Esophagus (tissue), 2 donors: Measurements from ENCODE around the gene OR52M1. TPM values are rescaled to one million over a fixed set of nuclear protein-coding genes. Genes with fewer than 3 reads are reported as not detected.

Experiments
- H3K27ac ChIP-seq, 2 donors: one replicate each; pipeline ENCODE4 v1.5.1; 2013; ENCODE audit warnings: low read depth in 2 of 2, mild to moderate bottlenecking in 2 of 2, inconsistent platforms in 1 of 2, low read length in 1 of 2, moderate library complexity in 1 of 2
- H3K27me3 ChIP-seq, 2 donors: one replicate each; pipeline ENCODE4 v1.6.1; 2013; ENCODE audit warnings: low read length in 2 of 2, control low read depth in 1 of 2, mild to moderate bottlenecking in 1 of 2; ENCODE audit not compliant: insufficient read depth in 2 of 2, control insufficient read depth in 1 of 2
- H3K36me3 ChIP-seq, 2 donors: one replicate each; pipeline ENCODE4 v1.6.1; 2013; ENCODE audit warnings: low read length in 1 of 2; ENCODE audit not compliant: control insufficient read depth in 2 of 2, insufficient read depth in 2 of 2
- H3K4me1 ChIP-seq, 2 donors: one replicate each; pipeline ENCODE4 v1.6.1; 2013; ENCODE audit warnings: low read length in 1 of 2; ENCODE audit not compliant: control insufficient read depth in 2 of 2, insufficient read depth in 2 of 2
- H3K4me3 ChIP-seq, 2 donors: one replicate each; pipeline ENCODE4 v1.5.1; 2013; ENCODE audit warnings: low read length in 2 of 2, mild to moderate bottlenecking in 2 of 2, low read depth in 1 of 2, moderate library complexity in 1 of 2
- H3K9me3 ChIP-seq, 2 donors: one replicate each; pipeline ENCODE4 v1.6.1; 2013; ENCODE audit warnings: mild to moderate bottlenecking in 2 of 2, low read depth in 1 of 2, low read length in 1 of 2, moderate library complexity in 1 of 2; ENCODE audit not compliant: control insufficient read depth in 2 of 2, insufficient read depth in 1 of 2
- WGBS, 2 donors: extraction: QIAGEN DNeasy Blood & Tissue Kit; methylation state at CpG; one replicate each; pipeline ENCODE4 v1.1.7; 2013; 5-methylcytosine and 5-hydroxymethylcytosine counted together
- polyA plus RNA-seq, 2 donors: library from polyadenylated mRNA; stranded (reverse); fragments of 200-250 nt; gene quantifications; one replicate each; pipeline ENCODE4 v1.2.3, GENCODE V29; 2013
- donor health status: healthy with polysubstance abuse.
- donor health status: Bipolar disorder and iron deficiency.

The OR52M1 gene
- polyA plus RNA-seq, 2 donors = not detected

DNA sequence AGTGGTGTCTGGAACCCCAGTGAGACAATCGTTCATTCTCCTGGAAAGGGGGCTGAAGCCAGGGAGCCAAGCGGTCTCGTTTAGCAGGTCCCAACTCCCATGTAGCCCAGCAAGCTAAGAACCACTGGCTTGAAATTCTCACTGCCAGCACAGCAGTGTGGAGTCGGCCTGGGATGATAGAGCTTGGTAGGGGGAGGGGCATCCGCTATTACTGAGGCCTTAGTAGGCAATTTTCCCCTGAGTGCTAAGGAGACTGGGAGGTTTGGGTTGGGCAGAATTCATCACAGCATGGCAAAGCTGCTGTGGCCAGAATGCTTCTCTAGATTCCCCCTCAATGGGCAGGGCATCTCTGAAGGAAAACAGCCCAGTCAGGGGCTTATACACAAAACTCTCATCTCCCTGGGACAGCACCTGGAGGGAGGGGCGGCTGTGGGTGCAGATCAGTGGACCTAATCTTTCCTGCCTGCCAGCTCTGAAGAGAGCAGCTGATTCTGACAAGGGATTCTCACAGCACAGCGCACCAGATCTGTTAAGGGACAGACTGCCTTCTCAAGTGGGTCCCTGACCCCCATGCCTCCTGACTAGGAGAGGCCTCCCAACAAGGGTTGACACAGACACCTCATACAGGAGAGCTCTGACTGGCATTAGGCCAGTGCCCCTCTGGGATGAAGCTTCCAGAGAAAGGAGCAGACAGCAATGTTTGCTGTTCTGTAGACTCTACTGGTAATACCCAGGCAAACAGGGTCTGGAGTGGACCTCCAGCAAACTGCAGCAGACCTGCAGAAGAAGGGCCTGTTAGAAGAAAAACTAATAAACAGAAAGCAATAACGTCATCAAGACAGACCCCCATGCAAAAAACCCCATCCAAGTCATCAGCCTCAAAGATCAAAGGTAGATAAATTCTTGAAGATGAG lies 14.8 kb downstream of the OR52M1 start:
- H3K27ac ChIP-seq = no peak overlapping the region

DNA sequence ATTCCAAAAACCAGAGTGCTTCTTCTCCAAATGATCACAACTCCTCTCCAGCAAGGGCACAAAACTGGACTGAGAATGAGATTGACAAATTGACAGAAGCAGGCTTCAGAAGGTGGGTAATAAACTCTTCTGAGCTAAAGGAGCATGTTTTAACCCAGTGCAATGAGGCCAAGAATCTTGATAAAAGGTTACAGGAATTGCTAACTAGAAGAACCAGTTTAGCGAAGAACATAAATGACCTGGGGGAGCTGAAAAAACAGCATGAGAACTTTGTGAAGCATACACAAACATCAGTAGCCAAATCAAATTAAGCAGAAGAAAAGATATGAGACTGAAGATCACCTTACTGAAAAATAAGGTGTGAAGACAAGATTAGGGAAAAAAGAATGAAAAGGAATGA lies 15.5 kb downstream of the OR52M1 start:
- Histone ChIP-seq H3K36me3 (no peaks in the 10 kb centered on the region), H3K27me3 (no peaks in the 10 kb centered on the region), H3K9me3 (no peaks in the 10 kb centered on the region), H3K27ac (no peak overlapping the region), H3K4me1 (peaks cover 6 to 9% of the 10 kb centered on the region in 2 donors), H3K4me3 (no peak overlapping the region)
- 58 to 62% methylated on average over 1 of the region's 1 CpG for WGBS, 2 donors

More for the DNA sequence above, 14.8 kb downstream of the OR52M1 start:
- Histone ChIP-seq H3K4me3 (no peak overlapping the region), H3K4me1 (peaks cover 6 to 9% of the 10 kb centered on the region in 2 donors), H3K36me3 (no peaks in the 10 kb centered on the region), H3K9me3 (no peaks in the 10 kb centered on the region), H3K27me3 (no peaks in the 10 kb centered on the region)
- WGBS, 2 donors = 57 to 68% methylated on average over 8 of the region's 8 CpGs

- WGBS, 2 donors = 91% methylated on average over 3 of the region's 3 CpGs
- H3K36me3 ChIP-seq = no peaks in the 10 kb centered on the region
- no peaks in the 10 kb centered on the region for H3K4me1 ChIP-seq
- no peaks in the 10 kb centered on the region for H3K27me3 ChIP-seq
- no peak overlapping the region for H3K27ac ChIP-seq
- H3K9me3 ChIP-seq = no peaks in the 10 kb centered on the region
- no peak overlapping the region for H3K4me3 ChIP-seq
Observed at GRCh38 chr11:4565371-4565770, 20.4 kb downstream of the OR52M1 start.

DNA sequence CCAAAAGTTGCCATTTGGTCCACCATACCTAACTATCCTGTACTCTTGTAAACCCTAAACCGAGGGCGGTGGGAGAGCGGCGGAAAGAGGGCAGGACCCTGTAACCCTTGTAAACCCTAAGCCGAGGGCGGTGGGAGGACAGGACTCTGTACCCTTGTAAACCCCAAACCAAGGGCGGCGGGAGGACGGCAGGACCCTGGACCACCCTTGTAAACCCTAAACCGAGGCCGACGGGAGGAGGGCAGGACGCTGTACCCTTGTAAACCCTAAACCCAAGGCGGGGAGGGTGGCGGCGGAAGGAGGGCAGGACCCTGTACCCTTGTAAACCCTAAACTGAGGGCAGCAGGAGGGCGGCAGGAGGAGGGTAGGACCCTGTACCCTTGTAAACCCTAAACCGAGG lies 24.1 kb downstream of the OR52M1 start:
- H3K9me3 ChIP-seq = no peaks in the 10 kb centered on the region
- 92 to 95% methylated on average over 18 of the region's 18 CpGs for WGBS, 2 donors

GRCh38 chr11:4576880-4577279 lies 31.9 kb downstream of the OR52M1 start:
- no peak overlapping the region for H3K27ac ChIP-seq
- WGBS, 2 donors = 66 to 75% methylated on average over 3 of the region's 3 CpGs
- no peaks in the 10 kb centered on the region for H3K9me3 ChIP-seq
- no peak overlapping the region for H3K4me3 ChIP-seq
- H3K4me1 ChIP-seq = no peaks in the 10 kb centered on the region
- H3K36me3 ChIP-seq = no peaks in the 10 kb centered on the region
- no peaks in the 10 kb centered on the region for H3K27me3 ChIP-seq

More for the DNA sequence above, 24.1 kb downstream of the OR52M1 start:
- no peaks in the 10 kb centered on the region for H3K27me3 ChIP-seq
- H3K4me1 ChIP-seq = no peaks in the 10 kb centered on the region
- H3K27ac ChIP-seq = no peak overlapping the region
- H3K36me3 ChIP-seq = no peaks in the 10 kb centered on the region
- no peak overlapping the region for H3K4me3 ChIP-seq

GRCh38 chr11:4577761-4578160 lies 32.8 kb downstream of the OR52M1 start:
- 45 to 68% methylated on average over 2 of the region's 2 CpGs for WGBS, 2 donors
- no peaks in the 10 kb centered on the region for H3K9me3 ChIP-seq
- no peak overlapping the region for H3K27ac ChIP-seq
- H3K4me3 ChIP-seq = no peak overlapping the region
- H3K27me3 ChIP-seq = no peaks in the 10 kb centered on the region
- no peaks in the 10 kb centered on the region for H3K4me1 ChIP-seq
- no peaks in the 10 kb centered on the region for H3K36me3 ChIP-seq

GRCh38 chr11:4578624-4579023 lies 33.6 kb downstream of the OR52M1 start:
- Histone ChIP-seq H3K4me1 (no peaks in the 10 kb centered on the region), H3K36me3 (no peaks in the 10 kb centered on the region), H3K27ac (no peak overlapping the region), H3K27me3 (no peaks in the 10 kb centered on the region), H3K9me3 (no peaks in the 10 kb centered on the region), H3K4me3 (no peak overlapping the region)
- WGBS, 2 donors = 81 to 88% methylated on average over 6 of the region's 6 CpGs

DNA sequence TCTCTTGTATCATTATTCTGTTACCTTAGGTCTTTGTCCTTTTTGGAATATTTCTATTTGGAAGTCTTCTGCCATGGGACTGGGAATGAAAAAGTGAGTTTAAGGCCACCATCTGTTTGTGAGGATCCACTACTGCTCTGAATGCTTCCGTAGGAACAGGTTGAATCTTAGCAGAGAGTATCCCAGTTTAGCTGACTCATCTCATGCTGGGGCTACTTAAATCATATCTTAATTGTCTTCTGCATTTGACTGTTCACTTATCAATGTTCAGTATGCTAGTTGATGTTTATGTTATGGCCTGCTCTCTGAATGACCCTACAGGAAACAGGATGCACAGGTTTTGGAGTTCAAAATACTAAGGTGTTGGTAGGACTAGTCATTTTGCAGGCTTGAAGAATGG lies 35.1 kb downstream of the OR52M1 start:
- Histone ChIP-seq H3K4me3 (no peak overlapping the region), H3K27ac (no peak overlapping the region), H3K9me3 (no peaks in the 10 kb centered on the region), H3K36me3 (no peaks in the 10 kb centered on the region), H3K4me1 (no peaks in the 10 kb centered on the region), H3K27me3 (no peaks in the 10 kb centered on the region)
- 86 to 92% methylated on average over 1 of the region's 1 CpG for WGBS, 2 donors

DNA sequence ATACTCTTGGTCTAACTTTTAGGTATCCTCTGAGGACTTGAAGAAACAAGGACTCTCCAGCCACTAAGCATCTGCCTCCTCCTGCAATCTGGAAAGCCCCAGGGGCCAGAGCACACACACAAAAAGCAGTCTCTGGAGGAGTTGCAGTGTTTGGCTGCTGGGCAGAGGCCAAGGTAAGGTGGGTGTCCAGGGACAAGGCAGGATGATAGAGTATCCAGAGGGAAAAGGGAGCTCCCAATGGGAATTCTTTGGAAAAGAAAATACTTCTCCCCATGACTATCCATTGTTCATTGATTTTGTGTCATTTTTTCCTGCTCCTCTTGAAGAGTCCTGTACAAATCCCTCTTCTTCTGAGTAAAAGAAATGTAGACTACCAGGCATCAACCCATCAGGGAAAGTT lies 36.5 kb downstream of the OR52M1 start, which contains the start of gene OR52I2:
Gene OR52I2 (plus strand): TSS at position 301 of the 400 bp plus-strand sequence.
- H3K4me3 ChIP-seq = no peak within 1 kb of the TSS
- H3K4me1 ChIP-seq = no peaks in the 10 kb centered on the region
- no peaks in the 10 kb centered on the region for H3K9me3 ChIP-seq
- H3K27me3 ChIP-seq = no peaks in the 10 kb centered on the region
- H3K36me3 ChIP-seq = no peaks in the 10 kb centered on the region
- no peak within 1 kb of the TSS for H3K27ac ChIP-seq

DNA sequence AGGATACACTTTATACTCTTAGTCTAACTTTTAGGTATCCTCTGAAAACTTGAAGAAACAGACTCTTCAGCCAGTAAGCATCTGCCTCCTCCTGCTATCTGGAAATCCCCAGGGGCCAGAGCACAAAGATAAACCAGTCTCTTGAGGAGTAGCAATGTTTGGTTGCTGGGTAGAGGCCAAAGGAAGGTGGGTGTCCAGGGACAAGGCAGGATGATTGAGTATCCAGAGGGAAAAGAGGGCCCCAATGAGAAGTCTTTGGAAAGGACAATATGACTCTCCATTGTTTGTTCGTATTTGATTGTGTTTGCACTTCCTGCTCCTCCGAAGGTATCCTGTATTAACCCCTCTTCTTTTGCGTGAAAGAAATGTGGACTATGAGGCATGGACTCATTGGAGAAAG lies 44.0 kb downstream of the OR52M1 start:
- Histone ChIP-seq H3K4me3 (no peak overlapping the region), H3K27ac (no peak overlapping the region), H3K27me3 (peaks cover 0 to 2% of the 10 kb centered on the region in 2 donors), H3K36me3 (no peaks in the 10 kb centered on the region), H3K4me1 (no peaks in the 10 kb centered on the region), H3K9me3 (no peaks in the 10 kb centered on the region)
- WGBS, 2 donors = 51 to 64% methylated on average over 3 of the region's 3 CpGs
